ENCODE data around the gene GNG12. TPM values are rescaled to one million over a fixed set of nuclear protein-coding genes. Genes with fewer than 3 reads are reported as not detected.

Gene GNG12
- total and polyA plus RNA-seq, 9 of the 15 experiments (the other 6 are each of a cell fraction or from before 2014, with no cell fraction given), result 2.6 to 6.0 (median 4.1) TPM

DNA sequence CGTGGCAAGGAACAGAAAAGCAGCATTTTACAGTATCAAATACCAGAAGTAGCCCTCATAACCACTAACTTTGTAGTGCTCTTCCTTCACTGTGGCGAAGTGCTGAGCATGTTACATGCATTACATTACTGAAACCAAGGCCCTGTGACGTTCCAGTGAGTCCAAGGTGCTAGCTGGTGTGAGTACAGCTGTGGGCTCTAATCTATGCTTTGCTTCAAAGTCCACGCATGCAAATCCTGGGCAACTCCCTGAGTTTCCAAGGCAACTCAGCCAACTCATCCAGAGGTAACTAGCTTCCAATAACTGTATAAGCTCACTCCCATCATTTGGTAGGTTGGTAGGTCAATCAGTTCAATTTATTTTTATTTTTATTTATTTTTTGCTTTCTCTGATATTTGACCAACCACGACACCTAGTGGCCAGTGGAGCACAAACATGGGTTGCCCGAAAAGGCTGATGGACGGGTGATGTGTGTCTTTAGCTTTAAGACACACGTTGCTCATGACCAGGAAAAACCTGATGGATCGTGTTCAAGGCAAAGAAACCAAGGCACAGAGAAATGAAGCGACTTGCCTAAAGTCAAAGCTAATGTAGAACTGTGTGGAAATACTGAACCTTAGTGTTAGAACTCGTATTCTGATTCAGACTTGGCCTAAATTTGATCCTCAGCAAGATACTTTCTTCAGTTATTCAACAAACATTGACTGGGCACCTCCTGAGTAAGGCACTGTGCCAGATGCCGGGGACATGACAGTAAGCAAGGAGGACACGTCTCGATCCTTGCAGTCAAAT lies 73.0 kb downstream of the GNG12 start:
- H3K9me3 ChIP-seq (replicated peaks; ENCODE audit: control insufficient read depth, insufficient read depth, low read depth, low read length), result no peaks in the 10 kb centered on the region
- no peaks in the 10 kb centered on the region for H3K36me3 ChIP-seq (ENCODE audit: control insufficient read depth, insufficient read depth, low read length)
- in situ Hi-C loops (cut with MboI), result loop anchor here (5.0 kb wide), 1 partner anchor 223 kb away; no protein-coding TSS in a partner anchor
- no TSS peak for BruUV-seq (replicated peaks)
- intact Hi-C loops (cut with micrococcal nuclease), result loop anchor here (1.0 to 2.0 kb wide), 4 partner anchors 47 to 225 kb away; no protein-coding TSS in a partner anchor
- H3K27ac ChIP-seq (ENCODE audit: extremely low read depth, low read depth, low read length), result peak overlapping the region; percentile 52
- peak overlapping the region; percentile 90 for H2AFZ ChIP-seq (ENCODE audit: low read depth, low read length)
- no peaks in the 10 kb centered on the region for H3K9me1 ChIP-seq (ENCODE audit: control insufficient read depth, insufficient read depth, low read length)
- POLR2A ChIA-PET, result interaction anchor here (0.6 to 3.1 kb wide), 11 partner anchors 11 to 236 kb away, joined by 3 to 52 read pairs (median 4); partner anchors contain the start of gene GADD45A
- DNase-seq (ENCODE audit: extremely low read depth in 1 of 4, low spot score in 3 of 4) (peak; percentile 75 to 84 (median 76)), FAIRE-seq (peak; percentile 83), ATAC-seq (peak; percentile 89)
- H3K9ac ChIP-seq (ENCODE audit: insufficient read depth in 1 of 2, low read depth in 2 of 2, low read length in 2 of 2), result peak overlapping the region in 1 of 2 experiments; percentile 47; a peak in 2 of 4 replicates
- no peaks in the 10 kb centered on the region for H4K20me1 ChIP-seq (replicated peaks; ENCODE audit: control insufficient read depth, insufficient read depth, low read length)
- H3K27me3 ChIP-seq (ENCODE audit: control insufficient read depth in 2 of 2, insufficient read depth in 2 of 2, low read length in 2 of 2), result no peaks in the 10 kb centered on the region
- H3K4me3 ChIP-seq, result no peak overlapping the region
- no peaks in the 10 kb centered on the region for H3K79me2 ChIP-seq (ENCODE audit: control insufficient read depth, insufficient read depth, low read length)
- peaks cover 3 to 18% of the 10 kb centered on the region in 2 experiments; a peak in 4 of 5 replicates for H3K4me1 ChIP-seq (replicated peaks in 1 of 2; ENCODE audit: control insufficient read depth in 2 of 2, insufficient read depth in 2 of 2, low read length in 2 of 2)
- WGBS (ENCODE audit: insufficient coverage, low coverage, missing lambda C conversion rate), result 10% methylated on average over 14 of the region's 14 CpGs
- CTCF ChIA-PET (ENCODE audit: low intra/inter-chr PET ratio), result interaction anchor here (0.6 to 3.9 kb wide), 7 partner anchors 9 to 413 kb away, joined by 3 to 37 read pairs (median 5); no protein-coding TSS in a partner anchor
- peak overlapping the region; percentile 45 for H3K4me2 ChIP-seq (ENCODE audit: insufficient read depth, low read length)
- TF ChIP-seq ZNF41 (CRISPR knock-in tag; conservative IDR thresholded peaks at IDR 0.05) (no peak), ARNT (IDR thresholded peaks at IDR 0.05) (peak in 1 of 2 experiments; percentile 72; a peak in 1 of 4 replicates), SMARCB1 (IDR thresholded peaks at IDR 0.05; ENCODE audit: insufficient read length, low read depth) (no peak), FOXJ3 (CRISPR knock-in tag; IDR thresholded peaks at IDR 0.05) (no peak), ZNF184 (CRISPR knock-in tag; IDR thresholded peaks at IDR 0.05) (no peak), ZNF778 (CRISPR knock-in tag; IDR thresholded peaks at IDR 0.05) (no peak), POLR2A (conservative IDR thresholded peaks at IDR 0.05) (no peak), CBX5 (IDR thresholded peaks at IDR 0.05; ENCODE audit: borderline replicate concordance, low read depth) (no peak), DNMT1 (IDR thresholded peaks at IDR 0.05) (no peak), ZNF347 (CRISPR knock-in tag; IDR thresholded peaks at IDR 0.05; ENCODE audit: low read depth) (no peak), NFIX (CRISPR knock-in tag; IDR thresholded peaks at IDR 0.05; ENCODE audit: low read depth) (no peak)
- TF ChIP-seq, protein P1, sequence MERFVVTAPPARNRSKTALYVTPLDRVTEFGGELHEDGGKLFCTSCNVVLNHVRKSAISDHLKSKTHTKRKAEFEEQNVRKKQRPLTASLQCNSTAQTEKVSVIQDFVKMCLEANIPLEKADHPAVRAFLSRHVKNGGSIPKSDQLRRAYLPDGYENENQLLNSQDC (CRISPR knock-in tag; IDR thresholded peaks at IDR 0.05), result no peak
- TF ChIP-seq, protein P2, sequence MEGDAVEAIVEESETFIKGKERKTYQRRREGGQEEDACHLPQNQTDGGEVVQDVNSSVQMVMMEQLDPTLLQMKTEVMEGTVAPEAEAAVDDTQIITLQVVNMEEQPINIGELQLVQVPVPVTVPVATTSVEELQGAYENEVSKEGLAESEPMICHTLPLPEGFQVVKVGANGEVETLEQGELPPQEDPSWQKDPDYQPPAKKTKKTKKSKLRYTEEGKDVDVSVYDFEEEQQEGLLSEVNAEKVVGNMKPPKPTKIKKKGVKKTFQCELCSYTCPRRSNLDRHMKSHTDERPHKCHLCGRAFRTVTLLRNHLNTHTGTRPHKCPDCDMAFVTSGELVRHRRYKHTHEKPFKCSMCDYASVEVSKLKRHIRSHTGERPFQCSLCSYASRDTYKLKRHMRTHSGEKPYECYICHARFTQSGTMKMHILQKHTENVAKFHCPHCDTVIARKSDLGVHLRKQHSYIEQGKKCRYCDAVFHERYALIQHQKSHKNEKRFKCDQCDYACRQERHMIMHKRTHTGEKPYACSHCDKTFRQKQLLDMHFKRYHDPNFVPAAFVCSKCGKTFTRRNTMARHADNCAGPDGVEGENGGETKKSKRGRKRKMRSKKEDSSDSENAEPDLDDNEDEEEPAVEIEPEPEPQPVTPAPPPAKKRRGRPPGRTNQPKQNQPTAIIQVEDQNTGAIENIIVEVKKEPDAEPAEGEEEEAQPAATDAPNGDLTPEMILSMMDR (IDR thresholded peaks at IDR 0.05 in 2 of 3, conservative IDR thresholded peaks at IDR 0.05 in 1 of 3; ENCODE audit: insufficient read depth in 2 of 3, low read depth in 1 of 3, low read length in 3 of 3), result peak; percentile 76 to 92 (median 84)
- TF ChIP-seq, protein P3, sequence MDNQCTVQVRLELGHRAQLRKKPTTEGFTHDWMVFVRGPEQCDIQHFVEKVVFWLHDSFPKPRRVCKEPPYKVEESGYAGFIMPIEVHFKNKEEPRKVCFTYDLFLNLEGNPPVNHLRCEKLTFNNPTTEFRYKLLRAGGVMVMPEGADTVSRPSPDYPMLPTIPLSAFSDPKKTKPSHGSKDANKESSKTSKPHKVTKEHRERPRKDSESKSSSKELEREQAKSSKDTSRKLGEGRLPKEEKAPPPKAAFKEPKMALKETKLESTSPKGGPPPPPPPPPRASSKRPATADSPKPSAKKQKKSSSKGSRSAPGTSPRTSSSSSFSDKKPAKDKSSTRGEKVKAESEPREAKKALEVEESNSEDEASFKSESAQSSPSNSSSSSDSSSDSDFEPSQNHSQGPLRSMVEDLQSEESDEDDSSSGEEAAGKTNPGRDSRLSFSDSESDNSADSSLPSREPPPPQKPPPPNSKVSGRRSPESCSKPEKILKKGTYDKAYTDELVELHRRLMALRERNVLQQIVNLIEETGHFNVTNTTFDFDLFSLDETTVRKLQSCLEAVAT (IDR thresholded peaks at IDR 0.05), result no peak
- TF ChIP-seq, protein P4, sequence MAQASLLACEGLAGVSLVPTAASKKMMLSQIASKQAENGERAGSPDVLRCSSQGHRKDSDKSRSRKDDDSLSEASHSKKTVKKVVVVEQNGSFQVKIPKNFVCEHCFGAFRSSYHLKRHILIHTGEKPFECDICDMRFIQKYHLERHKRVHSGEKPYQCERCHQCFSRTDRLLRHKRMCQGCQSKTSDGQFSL (CRISPR knock-in tag; IDR thresholded peaks at IDR 0.05), result no peak
- TF ChIP-seq, protein P4 (tag; IDR thresholded peaks at IDR 0.05), result no peak

All from K562 (cell line).